Posterior vena cava (tissue), 2 donors: ENCODE measurements around the gene DCPS. TPM values are rescaled to one million over a fixed set of nuclear protein-coding genes. Genes with fewer than 3 reads are reported as not detected.
A peak's percentile ranks its signal among the peaks of the same experiment; 100 is the strongest.
"Not testable (repeated sequence)": the region's sequence is repeated elsewhere in the genome, so short reads cannot be mapped to it uniquely, and the experiment has no call there.

Experiments
- DNase-seq: peaks from one replicate; pipeline ENCODE4 v3.0.0-alpha.2; 2020; ENCODE audit warnings: low spot score
- intact Hi-C, 2 donors: fragments of 100-400 bp; cut with DNase I; formaldehyde crosslinking; loops; one replicate each; pipeline versions ENCODE4 v1.14.1 to v1.14.2; 2022 to 2023
- long read RNA-seq, 2 donors: library from polyadenylated mRNA; unstranded; transcript quantifications; one replicate each; pipeline ENCODE4 v2.0.0, GENCODE V29; 2020 to 2021
- total RNA-seq, 2 donors: library from RNA; stranded (reverse); fragmentation: NEBNext Ultra II Directional; extraction: Animal tissue kit (Norgen Biotek cat#: 25700); gene quantifications; one replicate each; pipeline ENCODE4 v1.2.1, GENCODE V29; 2021
- donor health status: DM: yes; HTN: yes; CAD: no.
- donor health status: DM: yes; HTN: yes; CAD: no.

Gene DCPS
- 10 to 100 TPM; 11.3 to 14.3 TPM for total RNA-seq
- long read RNA-seq, donor 1, partial matches to known transcripts: 0 of 3 reads
- long read RNA-seq, donor 1, other reads (novel, unspliced or antisense): 1 of 3 reads
- long read RNA-seq, donor 2, transcript DCPS-201 (6 exons, 1,479 nt): major isoform, 25 of 28 reads
- long read RNA-seq, donor 2, partial matches to known transcripts: 0 of 28 reads
- long read RNA-seq, donor 2, other reads (novel, unspliced or antisense): 3 of 28 reads

- intact Hi-C loops: no loop called here
Measured at GRCh38 chr11:126303623-126304456, at the start of gene DCPS. TSS of gene DCPS (plus strand) at chr11:126304060. CDS start at chr11:126304081, 21 bp downstream.

GRCh38 chr11:126254819-126255218 is 49.0 kb upstream of the DCPS start:
- DNase-seq: no peak
- intact Hi-C loops: no loop called here

More at GRCh38 chr11:126303623-126304456, at the start of gene DCPS:
- DNase-seq: peak; percentile 97

GRCh38 chr11:126255507-126255906 is 48.4 kb upstream of the DCPS start:
- DNase-seq, intact Hi-C loops: not testable (repeated sequence)

- intact Hi-C loops: no loop called here
- DNase-seq: no peak
Measured at GRCh38 chr11:126256216-126256615, 47.6 kb upstream of the DCPS start.

GRCh38 chr11:126257144-126257543 is 46.7 kb upstream of the DCPS start:
- intact Hi-C loops: no loop called here
- DNase-seq: no peak

GRCh38 chr11:126257764-126258163 is 46.1 kb upstream of the DCPS start:
- intact Hi-C loops: no loop called here
- DNase-seq: no peak

GRCh38 chr11:126262216-126262615 is 41.6 kb upstream of the DCPS start:
- intact Hi-C loops: loop anchor here in 1 of 2 donors (10.0 kb wide), 1 partner anchor 1377 kb away; no protein-coding TSS in a partner anchor
- DNase-seq: no peak

- DNase-seq: no peak
- intact Hi-C loops: loop anchor here in 1 of 2 donors (10.0 kb wide), 1 partner anchor 1379 kb away; no protein-coding TSS in a partner anchor
Measured at GRCh38 chr11:126263489-126263888, 40.4 kb upstream of the DCPS start.

GRCh38 chr11:126265811-126266210 is 38.0 kb upstream of the DCPS start:
- no peak for DNase-seq
- intact Hi-C loops: loop anchor here in 1 of 2 donors (10.0 kb wide), 1 partner anchor 1381 kb away; no protein-coding TSS in a partner anchor

GRCh38 chr11:126267650-126268049 is 36.2 kb upstream of the DCPS start:
- DNase-seq: no peak
- intact Hi-C loops: loop anchor here in 1 of 2 donors (10.0 kb wide), 1 partner anchor 1383 kb away; no protein-coding TSS in a partner anchor

- intact Hi-C loops: loop anchor here in 1 of 2 donors (10.0 kb wide), 1 partner anchor 1384 kb away; no protein-coding TSS in a partner anchor
- DNase-seq: no peak
Measured at GRCh38 chr11:126268361-126268707, 35.5 kb upstream of the DCPS start.

GRCh38 chr11:126268708-126269579 is 34.9 kb upstream of the DCPS start, which contains the start of the genes FOXRED1 and SRPRA:
TSS of gene FOXRED1 (plus strand) at chr11:126269154. CDS start at chr11:126269207, 53 bp downstream.
TSS of gene SRPRA (minus strand) at chr11:126268895. CDS start at chr11:126268804, 91 bp downstream.
- peak; percentile 100 for DNase-seq
- intact Hi-C loops: loop anchor here in 1 of 2 donors (10.0 kb wide), 1 partner anchor 1384 kb away; no protein-coding TSS in a partner anchor

GRCh38 chr11:126277322-126277721 is 26.5 kb upstream of the DCPS start:
- intact Hi-C loops: no loop called here
- DNase-seq: no peak

GRCh38 chr11:126277780-126278179 is 26.1 kb upstream of the DCPS start:
- no peak for DNase-seq
- intact Hi-C loops: no loop called here

GRCh38 chr11:126279191-126279590 is 24.7 kb upstream of the DCPS start:
- no peak for DNase-seq
- intact Hi-C loops: no loop called here

GRCh38 chr11:126280595-126280994 is 23.3 kb upstream of the DCPS start:
- no peak for DNase-seq
- intact Hi-C loops: no loop called here

- intact Hi-C loops: no loop called here
- DNase-seq: no peak
Measured at GRCh38 chr11:126281245-126281644, 22.6 kb upstream of the DCPS start.

- intact Hi-C loops: no loop called here
- no peak for DNase-seq
Measured at GRCh38 chr11:126281666-126282175, 22.1 kb upstream of the DCPS start.

GRCh38 chr11:126282361-126282735 is 21.5 kb upstream of the DCPS start:
- peak; percentile 87 for DNase-seq
- intact Hi-C loops: no loop called here
